HepG2 (cell line): ENCODE data around the gene PLXNC1. TPM values are rescaled to one million over a fixed set of nuclear protein-coding genes. Genes with fewer than 3 reads are reported as not detected.
A peak's percentile ranks its signal among the peaks of the same experiment; 100 is the strongest.

ENCODE experiments used
- ASH2L ChIP-seq: fragments of 300-600, 200-600 bp; sonication (generic); IDR thresholded peaks from 2 replicates; pipeline ENCODE4 v1.7.0; 2017; ENCODE audit warnings: low read depth, mild to moderate bottlenecking, moderate library complexity, mixed read lengths, low read length; ENCODE audit not compliant: insufficient read length
- ATF7 ChIP-seq, 2 experiments: fragments of 450-650 bp in 1 of 2; sonication (generic) in 1 of 2; formaldehyde crosslinking in 1 of 2; IDR thresholded peaks; 2 replicates each; pipeline versions ENCODE4 v1.4.0 to v1.6.1; 2016 to 2020; ENCODE audit warnings: antibody characterized with exemption in 1 of 2, mild to moderate bottlenecking in 1 of 2, missing genetic modification reagents in 1 of 2
- BCL6 ChIP-seq: IDR thresholded peaks from 2 replicates; pipeline ENCODE4 v1.6.1; 2016; ENCODE audit warnings: missing genetic modification reagents, missing compliant biosample characterization
- ESRRA ChIP-seq: sonication (generic); formaldehyde crosslinking; IDR thresholded peaks from 2 replicates; pipeline ENCODE4 v1.5.1; 2020; ENCODE audit warnings: mild to moderate bottlenecking, low read depth, missing genetic modification reagents
- FOSL2 ChIP-seq: sonication (generic); formaldehyde crosslinking; IDR thresholded peaks from 2 replicates; pipeline ENCODE4 v1.4.0; 2020; ENCODE audit warnings: missing genetic modification reagents
- HNRNPK ChIP-seq: fragments of 200-400 bp; formaldehyde crosslinking; IDR thresholded peaks from 2 replicates; pipeline ENCODE4 v1.6.1; 2018; ENCODE audit warnings: low read length, low read depth, moderate library complexity, mild to moderate bottlenecking; ENCODE audit not compliant: poor library complexity, severe bottlenecking
- KLF11 ChIP-seq: IDR thresholded peaks from 2 replicates; pipeline ENCODE4 v1.6.1; 2016; ENCODE audit warnings: missing compliant biosample characterization
- MAX ChIP-seq: IDR thresholded peaks from 2 replicates; pipeline ENCODE4 v1.6.1; 2012; ENCODE audit warnings: inconsistent platforms
- NFKBIZ ChIP-seq: IDR thresholded peaks from 2 replicates; pipeline ENCODE4 v1.6.1; 2018; ENCODE audit warnings: missing genetic modification reagents, missing compliant biosample characterization
- PHB2 ChIP-seq: fragments of 450-650 bp; IDR thresholded peaks from 2 replicates; pipeline ENCODE4 v1.6.1; 2018; ENCODE audit not compliant: partially characterized antibody
- POGZ ChIP-seq: sonication (generic); formaldehyde crosslinking; IDR thresholded peaks from 2 replicates; pipeline ENCODE4 v1.4.0; 2020; ENCODE audit warnings: mild to moderate bottlenecking, missing genetic modification reagents
- PTBP1 ChIP-seq: fragments of 200-400 bp; formaldehyde crosslinking; IDR thresholded peaks from 2 replicates; pipeline ENCODE4 v1.6.1; 2018; ENCODE audit warnings: low read length, low read depth; ENCODE audit not compliant: poor library complexity, severe bottlenecking
- RCOR2 ChIP-seq: IDR thresholded peaks from 2 replicates; pipeline ENCODE4 v1.6.1; 2016; ENCODE audit warnings: missing biosample characterization, missing genetic modification reagents
- STAG1 ChIP-seq: sonication (generic); formaldehyde crosslinking; IDR thresholded peaks from 2 replicates; pipeline ENCODE4 v1.4.0; 2020; ENCODE audit warnings: missing genetic modification reagents
- TFDP1 ChIP-seq: IDR thresholded peaks from 2 replicates; pipeline ENCODE4 v1.6.1; 2016; ENCODE audit warnings: missing compliant biosample characterization, missing genetic modification reagents, borderline replicate concordance
- XBP1 ChIP-seq: sonication (generic); formaldehyde crosslinking; IDR thresholded peaks from 2 replicates; pipeline ENCODE4 v1.5.0; 2020; ENCODE audit warnings: missing genetic modification reagents
- ZBTB7A ChIP-seq: sonication (generic); formaldehyde crosslinking; IDR thresholded peaks from 2 replicates; pipeline ENCODE4 v1.8.0; 2022; ENCODE audit warnings: mild to moderate bottlenecking, missing genetic modification reagents
- ZIK1 ChIP-seq: sonication (generic); formaldehyde crosslinking; IDR thresholded peaks from 2 replicates; pipeline ENCODE4 v1.5.0; 2020; ENCODE audit warnings: mild to moderate bottlenecking, low read depth, missing genetic modification reagents, borderline replicate concordance
- ZNF232 ChIP-seq: sonication (generic); formaldehyde crosslinking; IDR thresholded peaks from 2 replicates; pipeline ENCODE4 v1.4.0; 2020; ENCODE audit warnings: missing genetic modification reagents, borderline replicate concordance
- ZNF501 ChIP-seq: sonication (generic); formaldehyde crosslinking; IDR thresholded peaks from 2 replicates; pipeline ENCODE4 v1.5.1; 2020; ENCODE audit warnings: mild to moderate bottlenecking, moderate library complexity, missing genetic modification reagents
- ZNF710 ChIP-seq: sonication (generic); formaldehyde crosslinking; IDR thresholded peaks from 2 replicates; pipeline ENCODE4 v1.5.0; 2020; ENCODE audit warnings: mild to moderate bottlenecking, missing genetic modification reagents, borderline replicate concordance
- ZNF776 ChIP-seq: sonication (generic); formaldehyde crosslinking; IDR thresholded peaks from 2 replicates; pipeline ENCODE4 v1.4.0; 2020; ENCODE audit warnings: mild to moderate bottlenecking, missing genetic modification reagents
- ZNF777 ChIP-seq: sonication (generic); formaldehyde crosslinking; IDR thresholded peaks from 2 replicates; pipeline ENCODE4 v1.4.0; 2020; ENCODE audit warnings: missing genetic modification reagents
- ZSCAN22 ChIP-seq: sonication (generic); formaldehyde crosslinking; IDR thresholded peaks from 2 replicates; pipeline ENCODE4 v1.4.0; 2020; ENCODE audit warnings: mild to moderate bottlenecking, missing genetic modification reagents
- ZSCAN29 ChIP-seq: sonication (generic); formaldehyde crosslinking; conservative IDR thresholded peaks from 2 replicates; pipeline ENCODE4 v1.4.0; 2020; ENCODE audit warnings: mild to moderate bottlenecking, missing genetic modification reagents
- ZSCAN5A ChIP-seq: sonication (generic); formaldehyde crosslinking; IDR thresholded peaks from 2 replicates; pipeline ENCODE4 v1.8.0; 2022; ENCODE audit warnings: mild to moderate bottlenecking, missing genetic modification reagents, borderline replicate concordance
- polyA plus RNA-seq, 8 experiments: library from polyadenylated mRNA; depleted of rRNA in 3 of 8; stranded (reverse) in 7 of 8; unstranded in 1 of 8; fragments of >200 nt; fragmentation: Illumina TruSeq in 4 of 8; extraction: Trizol in 4 of 8; gene quantifications; 2 replicates each; pipeline versions ENCODE4 v1.2.1 to v1.2.3, GENCODE V29; 2011 to 2016; ENCODE audit warnings: low read depth in 4 of 8, missing spikeins in 1 of 8, mixed read lengths in 1 of 8; ENCODE audit not compliant: insufficient read depth in 1 of 8
- total RNA-seq, 5 experiments: library from RNA; depleted of rRNA; stranded (reverse); fragments of >200 nt; fragmentation: Illumina TruSeq; extraction: Trizol; gene quantifications; 2 replicates each; pipeline ENCODE4 v1.2.3, GENCODE V29; 2016; ENCODE audit warnings: low read depth in 1 of 5

PLXNC1 gene
- total and polyA plus RNA-seq, 2 of the 13 experiments (the other 11 are each of a cell fraction or from before 2014, with no cell fraction given) = 6.6 to 11.2 TPM

- TF ChIP-seq TFDP1 (CRISPR knock-in tag) = no peak; the same call in 1 of the 2 replicates
- peak; percentile 63; the same call in 1 of the 2 replicates for TF ChIP-seq ZSCAN5A (CRISPR knock-in tag)
- TF ChIP-seq ZNF501 = peak; percentile 74
- no peak for TF ChIP-seq FOSL2 (CRISPR knock-in tag)
- peak; percentile 71 for TF ChIP-seq ASH2L
- peak; percentile 5 for TF ChIP-seq HNRNPK
- peak; percentile 63; the same call in 1 of the 2 replicates for TF ChIP-seq NFKBIZ (CRISPR knock-in tag)
- TF ChIP-seq XBP1 (CRISPR knock-in tag) = no peak
- TF ChIP-seq ESRRA (CRISPR knock-in tag) = peak; percentile 46; the same call in 1 of the 2 replicates
- TF ChIP-seq ZIK1 (CRISPR knock-in tag) = peak; percentile 26; the same call in 1 of the 2 replicates
- TF ChIP-seq ZBTB7A (CRISPR knock-in tag) = peak; percentile 56; the same call in 1 of the 2 replicates
- peak; percentile 60 for TF ChIP-seq BCL6 (CRISPR knock-in tag)
- TF ChIP-seq MAX = 0 out of 2 replicates have a peak, but pooled peaks have one; percentile 48
- peak; percentile 88; the same call in 1 of the 2 replicates for TF ChIP-seq RCOR2 (CRISPR knock-in tag)
- peak; percentile 75 for TF ChIP-seq POGZ
- TF ChIP-seq STAG1 (CRISPR knock-in tag) = peak; percentile 75
- peak; percentile 99 for TF ChIP-seq ZNF777 (CRISPR knock-in tag)
- TF ChIP-seq ZSCAN29 (CRISPR knock-in tag) = peak; percentile 17; the same call in 1 of the 2 replicates
- TF ChIP-seq ZNF776 (CRISPR knock-in tag) = peak; percentile 52; the same call in 1 of the 2 replicates
- no peak for TF ChIP-seq PTBP1
- TF ChIP-seq ZNF710 (CRISPR knock-in tag) = peak; percentile 60; the same call in 1 of the 2 replicates
- TF ChIP-seq ZNF232 (CRISPR knock-in tag) = no peak
- no peak for TF ChIP-seq ATF7 (IDR thresholded peaks at IDR 0.05)
- peak; percentile 58; the same call in 1 of the 2 replicates for TF ChIP-seq ATF7 (CRISPR knock-in tag; IDR thresholded peaks at IDR 0.05)
- 0 out of 2 replicates have a peak, but pooled peaks have one; percentile 58 for TF ChIP-seq ZSCAN22
- TF ChIP-seq PHB2 = no peak
- no peak for TF ChIP-seq KLF11 (CRISPR knock-in tag)
Measured at GRCh38 chr12:94149119-94149780, 873 bp downstream of the PLXNC1 start (continued).
